Measurements from ENCODE around the gene FIGLA. TPM values are rescaled to one million over a fixed set of nuclear protein-coding genes. Genes with fewer than 3 reads are reported as not detected.

Gene FIGLA
- total RNA-seq, 1 donor from 2014 or later = not detected

DNA sequence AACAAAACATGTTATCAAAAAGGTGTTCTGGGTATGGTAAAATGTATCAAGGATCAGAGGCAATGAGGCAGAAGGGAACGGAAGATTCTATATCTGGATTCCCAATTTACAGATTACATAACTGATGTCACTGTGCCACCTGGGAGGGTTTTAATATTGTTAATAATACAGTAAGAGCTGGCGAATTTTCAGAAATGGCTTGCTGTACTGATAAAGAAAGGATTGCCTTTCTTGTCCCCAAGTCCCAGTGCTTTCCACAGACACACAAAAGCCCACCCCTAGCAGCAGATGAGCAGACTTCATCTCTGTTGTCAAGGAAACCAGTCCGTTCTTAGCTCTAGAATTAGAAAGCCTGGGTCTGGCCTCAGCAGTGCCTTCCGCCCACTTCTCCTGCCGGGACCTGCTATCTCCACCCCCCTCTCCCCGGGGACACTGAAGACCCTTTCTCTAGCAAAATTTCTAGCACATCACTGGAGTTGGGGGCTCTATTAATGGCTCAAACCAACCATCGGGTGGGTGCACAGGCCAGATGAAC lies 56.7 kb downstream of the FIGLA start:
- Mint-ChIP-seq H3K36me3 (ENCODE audit: unreplicated experiment) (peaks cover 5% of the 10 kb centered on the region), H3K9me3 (ENCODE audit: unreplicated experiment) (peaks cover 27% of the 10 kb centered on the region), H3K4me1 (ENCODE audit: low read depth, unreplicated experiment) (peaks cover 79% of the 10 kb centered on the region), H3K27me3 (ENCODE audit: unreplicated experiment) (peaks cover 20% of the 10 kb centered on the region), H3K4me3 (ENCODE audit: unreplicated experiment) (peak overlapping the region; percentile 90), H3K27ac (ENCODE audit: unreplicated experiment) (peak overlapping the region; percentile 99)
- DNase-seq = peak; percentile 57
- TF ChIP-seq, protein P1, sequence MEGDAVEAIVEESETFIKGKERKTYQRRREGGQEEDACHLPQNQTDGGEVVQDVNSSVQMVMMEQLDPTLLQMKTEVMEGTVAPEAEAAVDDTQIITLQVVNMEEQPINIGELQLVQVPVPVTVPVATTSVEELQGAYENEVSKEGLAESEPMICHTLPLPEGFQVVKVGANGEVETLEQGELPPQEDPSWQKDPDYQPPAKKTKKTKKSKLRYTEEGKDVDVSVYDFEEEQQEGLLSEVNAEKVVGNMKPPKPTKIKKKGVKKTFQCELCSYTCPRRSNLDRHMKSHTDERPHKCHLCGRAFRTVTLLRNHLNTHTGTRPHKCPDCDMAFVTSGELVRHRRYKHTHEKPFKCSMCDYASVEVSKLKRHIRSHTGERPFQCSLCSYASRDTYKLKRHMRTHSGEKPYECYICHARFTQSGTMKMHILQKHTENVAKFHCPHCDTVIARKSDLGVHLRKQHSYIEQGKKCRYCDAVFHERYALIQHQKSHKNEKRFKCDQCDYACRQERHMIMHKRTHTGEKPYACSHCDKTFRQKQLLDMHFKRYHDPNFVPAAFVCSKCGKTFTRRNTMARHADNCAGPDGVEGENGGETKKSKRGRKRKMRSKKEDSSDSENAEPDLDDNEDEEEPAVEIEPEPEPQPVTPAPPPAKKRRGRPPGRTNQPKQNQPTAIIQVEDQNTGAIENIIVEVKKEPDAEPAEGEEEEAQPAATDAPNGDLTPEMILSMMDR (IDR thresholded peaks at IDR 0.05; ENCODE audit: partially characterized antibody, unreplicated experiment) = no peak

DNA sequence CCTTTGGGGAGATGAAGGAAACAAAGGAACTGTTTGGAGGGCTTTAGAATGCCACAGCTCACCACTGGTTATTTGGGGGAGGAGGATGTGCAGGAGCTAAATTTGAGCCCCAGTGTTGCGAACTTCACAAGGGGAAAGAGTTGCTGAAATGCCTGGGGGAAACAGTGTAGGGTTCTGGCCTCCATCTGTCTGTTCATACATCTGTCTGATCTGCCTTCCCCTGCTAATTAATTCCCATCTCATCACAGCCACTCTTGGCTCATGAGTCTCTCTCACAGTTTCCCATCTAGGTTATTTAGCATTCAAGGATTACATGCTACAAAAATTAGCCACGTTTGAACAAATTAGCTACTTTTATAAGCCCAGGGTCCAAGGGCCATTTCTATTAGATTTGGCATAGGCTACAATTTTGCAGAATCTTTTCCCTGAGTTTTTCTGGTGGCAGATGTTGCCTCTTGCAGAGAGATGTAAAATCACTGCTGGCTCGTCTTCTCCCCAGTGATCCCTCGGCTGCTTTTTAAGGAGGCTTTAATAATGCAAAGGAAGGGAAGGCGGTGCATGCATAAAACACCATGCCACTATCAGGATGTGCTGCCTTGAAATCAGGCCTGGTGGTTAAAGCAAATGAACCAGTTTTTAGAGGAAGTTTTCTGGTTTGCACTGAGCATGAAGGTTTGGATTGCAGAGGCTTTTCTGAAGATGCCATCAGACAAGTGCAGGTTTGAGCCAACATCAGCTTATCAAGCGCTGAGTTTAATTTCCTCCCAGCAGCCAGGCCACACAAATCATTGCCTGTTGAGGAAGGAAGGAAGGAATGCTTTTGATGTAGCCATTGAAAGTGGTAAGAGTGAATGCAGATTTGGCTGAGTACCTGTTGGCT lies 57.4 kb downstream of the FIGLA start:
- H3K4me1 Mint-ChIP-seq (ENCODE audit: low read depth, unreplicated experiment) = peaks cover 79% of the 10 kb centered on the region
- TF ChIP-seq, protein P1 (IDR thresholded peaks at IDR 0.05; ENCODE audit: partially characterized antibody, unreplicated experiment) = no peak
- H3K27me3 Mint-ChIP-seq (ENCODE audit: unreplicated experiment) = peaks cover 20% of the 10 kb centered on the region
- peaks cover 29% of the 10 kb centered on the region for H3K9me3 Mint-ChIP-seq (ENCODE audit: unreplicated experiment)
- DNase-seq = no peak
- H3K4me3 Mint-ChIP-seq (ENCODE audit: unreplicated experiment) = peak overlapping the region; percentile 90
- peaks cover 5% of the 10 kb centered on the region for H3K36me3 Mint-ChIP-seq (ENCODE audit: unreplicated experiment)
- H3K27ac Mint-ChIP-seq (ENCODE audit: unreplicated experiment) = peak overlapping the region; percentile 99

DNA sequence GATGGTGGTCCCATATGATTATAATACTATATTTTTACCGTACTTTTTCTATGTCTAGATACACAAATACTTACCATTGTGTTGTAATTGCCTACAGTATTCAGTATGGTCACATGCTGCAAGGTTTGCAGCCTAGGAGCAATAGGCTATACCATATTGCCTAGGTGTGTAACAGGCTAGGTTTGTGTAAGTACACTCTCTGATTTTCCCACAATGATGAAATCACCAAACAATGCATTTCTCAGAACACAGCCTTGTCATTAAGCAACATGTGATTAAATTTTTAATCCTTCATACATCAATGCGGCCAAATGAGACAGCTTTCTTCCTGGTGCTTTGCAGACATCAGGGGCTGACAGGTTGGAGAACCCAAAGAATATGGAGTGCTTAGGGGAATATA lies 59.7 kb downstream of the FIGLA start:
- Mint-ChIP-seq H3K27ac (ENCODE audit: unreplicated experiment) (peak overlapping the region; percentile 99), H3K27me3 (ENCODE audit: unreplicated experiment) (peaks cover 28% of the 10 kb centered on the region)

DNA sequence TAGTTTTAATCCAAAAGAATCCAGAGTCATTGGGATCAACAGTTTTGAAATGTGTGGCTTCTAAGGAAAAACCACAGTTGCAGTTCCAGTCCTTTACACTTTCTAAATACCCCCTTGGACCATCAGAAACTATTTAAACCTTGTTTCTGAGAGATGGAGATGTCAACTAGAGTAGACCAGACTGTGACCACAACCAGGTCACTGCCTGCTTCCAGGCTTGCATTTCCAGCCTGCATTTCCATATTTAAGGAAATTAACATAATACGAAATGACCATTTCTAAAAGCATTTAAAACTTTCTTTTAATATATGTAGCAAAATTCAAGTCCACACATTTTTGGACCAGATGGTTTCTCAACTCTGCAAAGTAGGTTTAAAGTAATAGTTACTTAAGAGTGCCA lies 60.8 kb downstream of the FIGLA start:
- Mint-ChIP-seq H3K27me3 (ENCODE audit: unreplicated experiment) (peaks cover 28% of the 10 kb centered on the region), H3K36me3 (ENCODE audit: unreplicated experiment) (peaks cover 5% of the 10 kb centered on the region), H3K27ac (ENCODE audit: unreplicated experiment) (peak overlapping the region; percentile 73), H3K4me3 (ENCODE audit: unreplicated experiment) (no peak overlapping the region), H3K9me3 (ENCODE audit: unreplicated experiment) (peaks cover 28% of the 10 kb centered on the region), H3K4me1 (ENCODE audit: low read depth, unreplicated experiment) (peaks cover 89% of the 10 kb centered on the region)
- DNase-seq = no peak
- TF ChIP-seq, protein P1 (IDR thresholded peaks at IDR 0.05; ENCODE audit: partially characterized antibody, unreplicated experiment) = no peak

More for the DNA sequence above, 59.7 kb downstream of the FIGLA start:
- Mint-ChIP-seq H3K4me3 (ENCODE audit: unreplicated experiment) (peak overlapping the region; percentile 90), H3K4me1 (ENCODE audit: low read depth, unreplicated experiment) (peaks cover 88% of the 10 kb centered on the region), H3K9me3 (ENCODE audit: unreplicated experiment) (peaks cover 30% of the 10 kb centered on the region), H3K36me3 (ENCODE audit: unreplicated experiment) (peaks cover 5% of the 10 kb centered on the region)
- no peak for DNase-seq
- TF ChIP-seq, protein P1 (IDR thresholded peaks at IDR 0.05; ENCODE audit: partially characterized antibody, unreplicated experiment) = no peak

DNA sequence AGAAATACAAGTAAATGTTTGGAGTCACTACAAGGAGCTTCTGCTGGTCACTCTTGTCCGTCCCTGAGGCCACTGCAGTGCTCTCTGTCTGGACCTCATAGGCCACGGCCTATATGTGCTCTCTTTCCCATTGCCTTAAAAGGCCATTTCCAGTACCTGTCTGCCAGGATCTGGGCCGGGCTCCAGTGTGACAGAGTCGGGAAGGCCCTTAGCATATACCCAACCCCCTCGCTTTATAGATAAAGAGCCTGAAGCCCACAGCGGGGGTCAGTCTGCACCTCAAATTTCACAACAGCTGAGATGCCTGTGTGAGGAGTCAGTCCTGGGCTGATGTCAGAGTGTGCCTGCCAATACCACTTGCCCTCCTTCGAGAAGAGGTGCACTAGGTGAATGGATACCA lies 62.3 kb downstream of the FIGLA start:
- Mint-ChIP-seq H3K27me3 (ENCODE audit: unreplicated experiment) (peaks cover 24% of the 10 kb centered on the region), H3K9me3 (ENCODE audit: unreplicated experiment) (peaks cover 17% of the 10 kb centered on the region), H3K4me3 (ENCODE audit: unreplicated experiment) (peak overlapping the region; percentile 42), H3K4me1 (ENCODE audit: low read depth, unreplicated experiment) (peaks cover 85% of the 10 kb centered on the region), H3K36me3 (ENCODE audit: unreplicated experiment) (peaks cover 5% of the 10 kb centered on the region), H3K27ac (ENCODE audit: unreplicated experiment) (peak overlapping the region; percentile 59)
- DNase-seq = no peak
- TF ChIP-seq, protein P1 (IDR thresholded peaks at IDR 0.05; ENCODE audit: partially characterized antibody, unreplicated experiment) = no peak
